SK-N-DZ (cell line): Measurements from ENCODE around the gene MRPL55.

Experiments
- DNase-seq: peaks from one replicate; pipeline ENCODE4 v3.0.0-alpha.2; 2015; ENCODE audit warnings: low spot score

The MRPL55 gene

GRCh38 chr1:228072658-228073043 is 36.4 kb downstream of the MRPL55 start:
- DNase-seq: no peak

GRCh38 chr1:228071839-228072657 is 37.1 kb downstream of the MRPL55 start:
- DNase-seq: no peak

GRCh38 chr1:228070851-228071250 is 38.2 kb downstream of the MRPL55 start:
- no peak for DNase-seq

GRCh38 chr1:228070173-228070572 is 38.9 kb downstream of the MRPL55 start:
- no peak for DNase-seq

GRCh38 chr1:228068359-228068758 is 40.7 kb downstream of the MRPL55 start:
- no peak for DNase-seq

GRCh38 chr1:228066891-228067654 is 42.0 kb downstream of the MRPL55 start:
- DNase-seq: no peak

GRCh38 chr1:228066416-228066815 is 42.7 kb downstream of the MRPL55 start:
- DNase-seq: no peak

GRCh38 chr1:228065543-228066347 is 43.4 kb downstream of the MRPL55 start:
- DNase-seq: no peak

- DNase-seq: no peak
These were observed 44.2 kb downstream of the MRPL55 start for GRCh38 chr1:228064741-228065542.

- no peak for DNase-seq
These were observed 44.8 kb downstream of the MRPL55 start for GRCh38 chr1:228064296-228064695.

GRCh38 chr1:228063251-228064191 is 45.6 kb downstream of the MRPL55 start:
- DNase-seq: no peak

- DNase-seq: no peak
These were observed 46.3 kb downstream of the MRPL55 start for GRCh38 chr1:228062812-228063211.

- DNase-seq: no peak
These were observed 46.9 kb downstream of the MRPL55 start for GRCh38 chr1:228062085-228062791.

- no peak for DNase-seq
These were observed 47.6 kb downstream of the MRPL55 start for GRCh38 chr1:228061411-228062084.

- no peak for DNase-seq
These were observed 48.5 kb downstream of the MRPL55 start for GRCh38 chr1:228060458-228061190.

- no peak for DNase-seq
These were observed 49.3 kb downstream of the MRPL55 start for GRCh38 chr1:228059634-228060457.

GRCh38 chr1:228058949-228059633 is 50.0 kb downstream of the MRPL55 start:
- no peak for DNase-seq
